HepG2 (cell line): ENCODE measurements around the gene TSPAN31. TPM values are rescaled to one million over a fixed set of nuclear protein-coding genes. Genes with fewer than 3 reads are reported as not detected.

Experiments
- AHDC1 ChIP-seq: sonication (generic); formaldehyde crosslinking; IDR thresholded peaks from 2 replicates; pipeline ENCODE4 v1.5.1; 2020; ENCODE audit warnings: mild to moderate bottlenecking, missing genetic modification reagents, borderline replicate concordance
- ARID5B ChIP-seq: IDR thresholded peaks from 2 replicates; pipeline ENCODE4 v1.4.0; 2020; ENCODE audit warnings: mild to moderate bottlenecking, missing genetic modification reagents
- EP300 ChIP-seq, 3 experiments: sonication (generic) in 1 of 3; formaldehyde crosslinking in 1 of 3; IDR thresholded peaks; 2 replicates each; pipeline versions ENCODE4 v1.5.1 to v1.6.1; 2011 to 2020; ENCODE audit warnings: low read depth in 2 of 3, low read length in 2 of 3, borderline replicate concordance in 1 of 3, improper control_type of control experiment in 1 of 3, mild to moderate bottlenecking in 1 of 3, missing genetic modification reagents in 1 of 3, moderate library complexity in 1 of 3
- GABPB1 ChIP-seq: IDR thresholded peaks from 2 replicates; pipeline ENCODE4 v1.6.1; 2016; ENCODE audit warnings: mild to moderate bottlenecking, missing genetic modification reagents, moderate library complexity, missing compliant biosample characterization
- GZF1 ChIP-seq: sonication (generic); formaldehyde crosslinking; IDR thresholded peaks from 2 replicates; pipeline ENCODE4 v1.5.1; 2020; ENCODE audit warnings: mild to moderate bottlenecking, missing genetic modification reagents
- IRF9 ChIP-seq: sonication (generic); formaldehyde crosslinking; IDR thresholded peaks from 2 replicates; pipeline ENCODE4 v1.8.0; 2022; ENCODE audit warnings: missing genetic modification reagents, mild to moderate bottlenecking, borderline replicate concordance
- RELA ChIP-seq: sonication (generic); formaldehyde crosslinking; IDR thresholded peaks from 2 replicates; pipeline ENCODE4 v1.4.0; 2020; ENCODE audit warnings: missing genetic modification reagents
- RORA ChIP-seq: sonication (generic); formaldehyde crosslinking; IDR thresholded peaks from 2 replicates; pipeline ENCODE4 v1.5.0; 2020; ENCODE audit warnings: mild to moderate bottlenecking, missing genetic modification reagents, moderate library complexity
- SPEN ChIP-seq: sonication (generic); formaldehyde crosslinking; IDR thresholded peaks from 2 replicates; pipeline ENCODE4 v1.5.1; 2020; ENCODE audit warnings: low read depth, mild to moderate bottlenecking, missing genetic modification reagents
- SYNCRIP ChIP-seq: fragments of 200-400 bp; formaldehyde crosslinking; IDR thresholded peaks from 2 replicates; pipeline ENCODE4 v1.6.1; 2018; ENCODE audit warnings: mild to moderate bottlenecking, low read depth, low read length; ENCODE audit not compliant: insufficient read depth
- XRCC5 ChIP-seq: fragments of 200-400 bp; formaldehyde crosslinking; optimal IDR thresholded peaks from 2 replicates; pipeline ENCODE3; 2017; ENCODE audit warnings: mild to moderate bottlenecking, low read length
- YEATS2 ChIP-seq: sonication (generic); formaldehyde crosslinking; IDR thresholded peaks from 2 replicates; pipeline ENCODE4 v1.4.0; 2020; ENCODE audit warnings: missing genetic modification reagents, borderline replicate concordance
- ZBTB3 ChIP-seq: sonication (generic); formaldehyde crosslinking; IDR thresholded peaks from 2 replicates; pipeline ENCODE4 v1.4.0; 2020; ENCODE audit warnings: low read depth, mild to moderate bottlenecking, moderate library complexity, missing genetic modification reagents, borderline replicate concordance
- ZFAT ChIP-seq: sonication (generic); formaldehyde crosslinking; conservative IDR thresholded peaks from 2 replicates; pipeline ENCODE4 v1.8.1; 2023; ENCODE audit warnings: missing genetic modification reagents, inconsistent platforms
- ZNF101 ChIP-seq: sonication (generic); formaldehyde crosslinking; IDR thresholded peaks from 2 replicates; pipeline ENCODE4 v1.4.0; 2020; ENCODE audit warnings: mild to moderate bottlenecking, low read depth, missing genetic modification reagents, borderline replicate concordance
- ZNF251 ChIP-seq: sonication (generic); formaldehyde crosslinking; IDR thresholded peaks from 2 replicates; pipeline ENCODE4 v1.9.0; 2021; ENCODE audit warnings: mild to moderate bottlenecking, missing genetic modification reagents
- ZNF335 ChIP-seq: sonication (generic); formaldehyde crosslinking; IDR thresholded peaks from 2 replicates; pipeline ENCODE4 v1.4.0; 2020; ENCODE audit warnings: missing genetic modification reagents
- ZNF713 ChIP-seq: sonication (generic); formaldehyde crosslinking; IDR thresholded peaks from 2 replicates; pipeline ENCODE4 v1.4.0; 2020; ENCODE audit warnings: mild to moderate bottlenecking, missing genetic modification reagents
- polyA plus RNA-seq, 8 experiments: library from polyadenylated mRNA; depleted of rRNA in 3 of 8; stranded (reverse) in 7 of 8; unstranded in 1 of 8; fragments of >200 nt; fragmentation: Illumina TruSeq in 4 of 8; extraction: Trizol in 4 of 8; gene quantifications; 2 replicates each; pipeline versions ENCODE4 v1.2.1 to v1.2.3, GENCODE V29; 2011 to 2016; ENCODE audit warnings: low read depth in 4 of 8, missing spikeins in 1 of 8, mixed read lengths in 1 of 8; ENCODE audit not compliant: insufficient read depth in 1 of 8
- total RNA-seq, 5 experiments: library from RNA; depleted of rRNA; stranded (reverse); fragments of >200 nt; fragmentation: Illumina TruSeq; extraction: Trizol; gene quantifications; 2 replicates each; pipeline ENCODE4 v1.2.3, GENCODE V29; 2016; ENCODE audit warnings: low read depth in 1 of 5

The TSPAN31 gene
- total and polyA plus RNA-seq, 2 of the 13 experiments (the other 11 are each of a cell fraction or from before 2014, with no cell fraction given), result 10.4 to 24.6 TPM

- TF ChIP-seq AHDC1 (CRISPR knock-in tag) (peak; percentile 22; the same call in 1 of the 2 replicates), ZFAT (CRISPR knock-in tag) (no peak), ZNF101 (CRISPR knock-in tag) (no peak), ZNF251 (no peak), ARID5B (CRISPR knock-in tag) (no peak; the same call in 1 of the 2 replicates), ZNF335 (CRISPR knock-in tag) (0 out of 2 replicates have a peak, but pooled peaks have one; percentile 46), RORA (CRISPR knock-in tag) (no peak), ZNF713 (CRISPR knock-in tag) (no peak), YEATS2 (CRISPR knock-in tag) (peak; percentile 76), XRCC5 (peak; percentile 82), RELA (no peak; the same call in 1 of the 2 replicates), GZF1 (no peak), SYNCRIP (no peak), SPEN (CRISPR knock-in tag) (peak; percentile 89), IRF9 (peak; percentile 78; the same call in 1 of the 2 replicates), ZBTB3 (CRISPR knock-in tag) (peak; percentile 91), EP300 (IDR thresholded peaks at IDR 0.05; ENCODE audit: low read depth in 2 of 2, low read length in 2 of 2) (peak; percentile 36 to 45; a peak in 2 of 4 replicates), EP300 (CRISPR knock-in tag; IDR thresholded peaks at IDR 0.05; ENCODE audit: borderline replicate concordance) (no peak; the same call in 1 of the 2 replicates), GABPB1 (CRISPR knock-in tag) (peak; percentile 55)
These were observed 27.1 kb downstream of the TSPAN31 start, which contains the start of gene METTL1 (continued) for GRCh38 chr12:57771873-57772428.
